H9 (cell line): ENCODE data around the gene RUNX2. TPM values are rescaled to one million over a fixed set of nuclear protein-coding genes. Genes with fewer than 3 reads are reported as not detected.

Experiments used
- DNase-seq: peaks from one replicate; pipeline ENCODE4 v3.0.0-alpha.2; 2017
- H2AFZ ChIP-seq: one replicate; pipeline ENCODE4 v1.6.1; 2013; ENCODE audit warnings: mild to moderate bottlenecking, low read length, control low read depth, moderate library complexity
- H2AK5ac ChIP-seq: 2 replicates; pipeline ENCODE4 v1.6.1; 2013; ENCODE audit warnings: low read length, control low read depth, mixed read lengths; ENCODE audit not compliant: insufficient read length
- H2BK120ac ChIP-seq: one replicate; pipeline ENCODE4 v1.6.1; 2013; ENCODE audit warnings: low read depth, mild to moderate bottlenecking, low read length, control low read depth, inconsistent platforms; ENCODE audit not compliant: poor library complexity, severe bottlenecking
- H2BK12ac ChIP-seq: 2 replicates; pipeline ENCODE4 v1.6.1; 2013; ENCODE audit warnings: low read length, control low read depth, mixed read lengths, low read depth; ENCODE audit not compliant: insufficient read length
- H2BK15ac ChIP-seq: 2 replicates; pipeline ENCODE4 v1.6.1; 2013; ENCODE audit warnings: low read depth, low read length, control low read depth
- H2BK20ac ChIP-seq: one replicate; pipeline ENCODE4 v1.6.1; 2013; ENCODE audit warnings: low read depth, mild to moderate bottlenecking, low read length, control low read depth, inconsistent platforms; ENCODE audit not compliant: poor library complexity, severe bottlenecking
- H2BK5ac ChIP-seq: 2 replicates; pipeline ENCODE4 v1.6.1; 2013; ENCODE audit warnings: low read length, control low read depth, mixed read lengths; ENCODE audit not compliant: insufficient read length
- H3K14ac ChIP-seq: 2 replicates; pipeline ENCODE4 v1.6.1; 2013; ENCODE audit warnings: low read length, control low read depth; ENCODE audit not compliant: insufficient read depth
- H3K18ac ChIP-seq: 2 replicates; pipeline ENCODE4 v1.6.1; 2013; ENCODE audit warnings: low read depth, mild to moderate bottlenecking, mixed read lengths, low read length, control low read depth; ENCODE audit not compliant: insufficient read length
- H3K23ac ChIP-seq: 2 replicates; pipeline ENCODE4 v1.6.1; 2013; ENCODE audit warnings: low read length, control low read depth, mixed read lengths, low read depth; ENCODE audit not compliant: insufficient read length
- H3K23me2 ChIP-seq: 2 replicates; pipeline ENCODE4 v1.6.1; 2013; ENCODE audit warnings: low read depth, mild to moderate bottlenecking, mixed read lengths, low read length, control low read depth; ENCODE audit not compliant: insufficient read length, poor library complexity, severe bottlenecking
- H3K27ac ChIP-seq: 2 replicates; pipeline ENCODE4 v1.5.1; 2013; ENCODE audit warnings: low read length, control low read depth, mixed read lengths, low read depth; ENCODE audit not compliant: insufficient read length
- H3K27me3 ChIP-seq: 2 replicates; pipeline ENCODE4 v1.6.1; 2013; ENCODE audit warnings: low read length, control low read depth, inconsistent platforms; ENCODE audit not compliant: insufficient read depth
- H3K4ac ChIP-seq: 2 replicates; pipeline ENCODE4 v1.6.1; 2013; ENCODE audit warnings: low read depth, mild to moderate bottlenecking, control low read depth, inconsistent platforms, low read length, moderate library complexity
- H3K4me1 ChIP-seq: 2 replicates; pipeline ENCODE4 v1.6.1; 2013; ENCODE audit warnings: low read length, control low read depth, inconsistent platforms; ENCODE audit not compliant: insufficient read depth
- H3K4me2 ChIP-seq: 2 replicates; pipeline ENCODE4 v1.6.1; 2013; ENCODE audit warnings: low read length, control low read depth, mixed read lengths; ENCODE audit not compliant: insufficient read length, insufficient read depth
- H3K56ac ChIP-seq: 2 replicates; pipeline ENCODE4 v1.6.1; 2013; ENCODE audit warnings: low read depth, mild to moderate bottlenecking, mixed read lengths, low read length, control low read depth; ENCODE audit not compliant: insufficient read length
- H3K79me1 ChIP-seq: 2 replicates; pipeline ENCODE4 v1.6.1; 2013; ENCODE audit warnings: low read depth, mild to moderate bottlenecking, moderate library complexity, low read length, control low read depth, inconsistent platforms; ENCODE audit not compliant: insufficient read depth, poor library complexity, severe bottlenecking
- H3K79me2 ChIP-seq: 2 replicates; pipeline ENCODE4 v1.6.1; 2013; ENCODE audit warnings: low read length, control low read depth, inconsistent platforms; ENCODE audit not compliant: insufficient read depth
- H3K9ac ChIP-seq: 2 replicates; pipeline ENCODE4 v1.6.1; 2013; ENCODE audit warnings: low read length, control low read depth, mixed read lengths; ENCODE audit not compliant: insufficient read length; ENCODE audit errors: extremely low read depth
- H3K9me3 ChIP-seq: one replicate; pipeline ENCODE4 v1.6.1; 2013; ENCODE audit warnings: low read depth, low read length, inconsistent platforms; ENCODE audit not compliant: control insufficient read depth
- H3T11ph ChIP-seq: one replicate; pipeline ENCODE4 v1.6.1; 2013; ENCODE audit warnings: mild to moderate bottlenecking, low read length, control low read depth, inconsistent platforms
- H4K20me1 ChIP-seq: one replicate; pipeline ENCODE4 v1.6.1; 2013; ENCODE audit not compliant: control insufficient read depth, insufficient read length, insufficient read depth
- H4K5ac ChIP-seq: 2 replicates; pipeline ENCODE4 v1.6.1; 2013; ENCODE audit warnings: low read depth, mild to moderate bottlenecking, mixed read lengths, low read length, control low read depth; ENCODE audit not compliant: insufficient read length
- H4K8ac ChIP-seq: replicated peaks from 2 replicates; pipeline ENCODE4 v1.6.1; 2013; ENCODE audit warnings: low read length, control low read depth, mixed read lengths, low read depth; ENCODE audit not compliant: insufficient read length
- H4K91ac ChIP-seq: 2 replicates; pipeline ENCODE4 v1.6.1; 2013; ENCODE audit warnings: low read depth, mild to moderate bottlenecking, moderate library complexity, mixed read lengths, low read length, control low read depth; ENCODE audit not compliant: insufficient read length
- H3K27ac Mint-ChIP-seq, 3 experiments: 2 replicates in 2 of 3; 3 replicates in 1 of 3; pipeline ENCODE4 v1.8.0; 2020 to 2021; ENCODE audit warnings: mixed read lengths in 3 of 3, mild to moderate bottlenecking in 1 of 3, moderate library complexity in 1 of 3
- H3K27me3 Mint-ChIP-seq: 2 replicates; pipeline ENCODE4 v1.8.0; 2021; ENCODE audit warnings: low read depth, mild to moderate bottlenecking, moderate library complexity, mixed read lengths
- H3K36me3 Mint-ChIP-seq, 3 experiments: 2 replicates in 2 of 3; 3 replicates in 1 of 3; pipeline ENCODE4 v1.8.0; 2020 to 2021; ENCODE audit warnings: low read depth in 3 of 3, mixed read lengths in 3 of 3; ENCODE audit not compliant: insufficient read depth in 1 of 3
- H3K4me1 Mint-ChIP-seq, 2 experiments: 2 replicates each; pipeline ENCODE4 v1.8.0; 2020; ENCODE audit warnings: mixed read lengths in 2 of 2
- H3K4me3 Mint-ChIP-seq, 2 experiments: 2 replicates in 1 of 2; 3 replicates in 1 of 2; pipeline ENCODE4 v1.8.0; 2020 to 2021; ENCODE audit warnings: mild to moderate bottlenecking in 2 of 2, mixed read lengths in 2 of 2, moderate library complexity in 1 of 2
- H3K9me3 Mint-ChIP-seq, 2 experiments: 2 replicates in 1 of 2; 3 replicates in 1 of 2; pipeline ENCODE4 v1.8.0; 2020; ENCODE audit warnings: mild to moderate bottlenecking in 2 of 2, mixed read lengths in 2 of 2, moderate library complexity in 1 of 2
- WGBS: extraction: QIAGEN DNeasy Blood & Tissue Kit; methylation state at CpG from one replicate; pipeline ENCODE4 v1.1.7; 2013; ENCODE audit warnings: missing lambda C conversion rate, low lambda C conversion rate, mixed read lengths; ENCODE audit not compliant: insufficient read length; ENCODE audit errors: extremely low coverage; 5-methylcytosine and 5-hydroxymethylcytosine counted together
- total RNA-seq: library from RNA; stranded (reverse); gene quantifications from 2 replicates; pipeline ENCODE4 v1.2.1, GENCODE V29; 2021
- TF ChIP-seq, protein P1 (sequence below): fragments of 200-600 bp; sonication (generic); conservative IDR thresholded peaks from 3 replicates; pipeline ENCODE4 v1.8.0; 2021; ENCODE audit warnings: antibody characterized with exemption, mild to moderate bottlenecking

Gene RUNX2
- total RNA-seq, 1 experiment from 2014 or later, result 0.15 TPM

DNA sequence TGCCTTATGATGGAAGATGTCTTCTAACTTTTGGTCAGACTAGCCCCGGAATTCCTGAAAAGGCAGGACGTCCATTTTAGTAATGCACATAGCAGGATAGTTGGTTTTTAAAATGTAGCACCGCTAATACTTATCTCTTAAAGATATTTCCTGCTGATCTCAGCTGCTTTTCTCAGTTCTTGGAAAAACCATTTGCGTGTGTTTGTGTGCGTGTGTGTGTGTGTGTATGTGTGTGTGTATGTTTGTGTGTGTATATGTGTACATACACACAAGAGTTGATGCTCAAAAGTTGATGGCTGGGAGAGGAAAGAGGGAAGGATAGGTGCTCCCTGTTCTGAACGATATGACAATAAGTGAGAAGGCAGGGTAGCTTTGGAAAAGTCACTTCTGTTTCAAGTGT, 111.3 kb downstream of the RUNX2 start:
- Histone ChIP-seq H2BK15ac (no peak overlapping the region), H2AK5ac (no peak overlapping the region), H4K20me1 (no peaks in the 10 kb centered on the region), H3K27ac (no peak overlapping the region), H3K9me3 (no peaks in the 10 kb centered on the region), H2BK20ac (no peak overlapping the region), H3K9ac (no peak overlapping the region), H3T11ph (no peak overlapping the region), H3K4me1 (no peaks in the 10 kb centered on the region), H3K56ac (no peak overlapping the region), H3K4me2 (no peak overlapping the region), H3K79me1 (no peaks in the 10 kb centered on the region), H3K14ac (no peak overlapping the region), H3K27me3 (no peaks in the 10 kb centered on the region), H4K8ac (no peak overlapping the region), H3K23me2 (no peaks in the 10 kb centered on the region), H3K4ac (no peak overlapping the region), H2AFZ (no peak overlapping the region), H4K5ac (no peak overlapping the region), H2BK120ac (no peak overlapping the region), H2BK12ac (no peak overlapping the region), H3K18ac (no peak overlapping the region), H3K23ac (no peak overlapping the region), H4K91ac (no peak overlapping the region), H2BK5ac (no peak overlapping the region), H3K79me2 (no peaks in the 10 kb centered on the region)
- Mint-ChIP-seq H3K36me3 (no peaks in the 10 kb centered on the region), H3K4me1 (peaks cover 2 to 9% of the 10 kb centered on the region in 2 experiments; a peak in 2 of 4 replicates), H3K27me3 (no peaks in the 10 kb centered on the region), H3K9me3 (no peaks in the 10 kb centered on the region), H3K27ac (no peak overlapping the region), H3K4me3 (no peak overlapping the region)
- no peak for DNase-seq
- TF ChIP-seq, protein P1, sequence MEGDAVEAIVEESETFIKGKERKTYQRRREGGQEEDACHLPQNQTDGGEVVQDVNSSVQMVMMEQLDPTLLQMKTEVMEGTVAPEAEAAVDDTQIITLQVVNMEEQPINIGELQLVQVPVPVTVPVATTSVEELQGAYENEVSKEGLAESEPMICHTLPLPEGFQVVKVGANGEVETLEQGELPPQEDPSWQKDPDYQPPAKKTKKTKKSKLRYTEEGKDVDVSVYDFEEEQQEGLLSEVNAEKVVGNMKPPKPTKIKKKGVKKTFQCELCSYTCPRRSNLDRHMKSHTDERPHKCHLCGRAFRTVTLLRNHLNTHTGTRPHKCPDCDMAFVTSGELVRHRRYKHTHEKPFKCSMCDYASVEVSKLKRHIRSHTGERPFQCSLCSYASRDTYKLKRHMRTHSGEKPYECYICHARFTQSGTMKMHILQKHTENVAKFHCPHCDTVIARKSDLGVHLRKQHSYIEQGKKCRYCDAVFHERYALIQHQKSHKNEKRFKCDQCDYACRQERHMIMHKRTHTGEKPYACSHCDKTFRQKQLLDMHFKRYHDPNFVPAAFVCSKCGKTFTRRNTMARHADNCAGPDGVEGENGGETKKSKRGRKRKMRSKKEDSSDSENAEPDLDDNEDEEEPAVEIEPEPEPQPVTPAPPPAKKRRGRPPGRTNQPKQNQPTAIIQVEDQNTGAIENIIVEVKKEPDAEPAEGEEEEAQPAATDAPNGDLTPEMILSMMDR, result no peak
- no CpG with 5 or more reads among the region's 6 CpGs for WGBS
